Right cardiac atrium (tissue), 5 donors: Measurements from ENCODE around the gene PLIN4. TPM values are rescaled to one million over a fixed set of nuclear protein-coding genes. Genes with fewer than 3 reads are reported as not detected.
A peak's percentile ranks its signal among the peaks of the same experiment; 100 is the strongest.
"Not testable (repeated sequence)": the region's sequence is repeated elsewhere in the genome, so short reads cannot be mapped to it uniquely, and the experiment has no call there.

ENCODE experiments used
- ATAC-seq, 2 donors: fragments of 200-7000 bp; cut with Tn5 transposase; one replicate each; pipeline versions ENCODE4 v1.8.0 to v1.9.1; 2020; ENCODE audit warnings: moderate library complexity in 2 of 2, mild to moderate bottlenecking in 1 of 2
- DNase-seq, 3 donors: peaks; one replicate each; pipeline ENCODE4 v3.0.0-alpha.2; 2020
- H3K27ac ChIP-seq: one replicate; pipeline ENCODE4 v1.5.1; 2013; ENCODE audit warnings: mild to moderate bottlenecking, low read length, control low read depth, moderate library complexity
- H3K27me3 ChIP-seq: one replicate; pipeline ENCODE4 v1.6.1; 2013; ENCODE audit not compliant: control insufficient read depth, insufficient read depth
- H3K4me1 ChIP-seq: one replicate; pipeline ENCODE4 v1.6.1; 2013; ENCODE audit warnings: low read length; ENCODE audit not compliant: control insufficient read depth, insufficient read depth
- H3K4me3 ChIP-seq: one replicate; pipeline ENCODE4 v1.5.1; 2013; ENCODE audit warnings: low read length, control low read depth
- H3K9me3 ChIP-seq: one replicate; pipeline ENCODE4 v1.6.1; 2013; ENCODE audit warnings: low read length; ENCODE audit not compliant: control insufficient read depth
- WGBS: extraction: QIAGEN DNeasy Blood & Tissue Kit; methylation state at CpG from one replicate; pipeline ENCODE4 v1.1.7; 2013; 5-methylcytosine and 5-hydroxymethylcytosine counted together
- intact Hi-C, 4 donors: fragments of 100-400 bp; cut with DNase I; formaldehyde crosslinking; loops; one replicate each; pipeline versions ENCODE4 v1.11.0 to v1.14.0; 2022 to 2023
- polyA plus RNA-seq: library from polyadenylated mRNA; stranded (reverse); fragments of 200-250 nt; gene quantifications from one replicate; pipeline ENCODE4 v1.2.3, GENCODE V29; 2013
- total RNA-seq, 4 donors: library from RNA; stranded (reverse); fragmentation: NEBNext Ultra II Directional; extraction: Animal tissue kit (Norgen Biotek cat#: 25700); gene quantifications; one replicate each; pipeline ENCODE4 v1.2.1, GENCODE V29; 2021
- donor health status: healthy with polysubstance abuse.
- donor health status: DM: no; HTN: yes; CAD: no.
- donor health status: DM: no; HTN: no; CAD: no.
- donor health status: DM: no; HTN: yes; CAD: no; lungs with severe emphysema.
- donor health status: DM: yes; HTN: yes; CAD: no.

The PLIN4 gene
- total and polyA plus RNA-seq, 5 donors: 102 to 201 (median 115) TPM

GRCh38 chr19:4547303-4548237 lies 29.3 kb upstream of the PLIN4 start:
- H3K9me3 ChIP-seq: no peaks in the 10 kb centered on the region
- DNase-seq (peak in 1 of 3 donors; percentile 75), ATAC-seq (peak in 1 of 2 donors; percentile 32)
- intact Hi-C loops: no loop called here
- H3K4me3 ChIP-seq: no peak overlapping the region
- no peaks in the 10 kb centered on the region for H3K27me3 ChIP-seq
- H3K4me1 ChIP-seq: no peaks in the 10 kb centered on the region
- WGBS: 67% methylated on average over 32 of the region's 32 CpGs
- no peak overlapping the region for H3K27ac ChIP-seq

- intact Hi-C loops: no loop called here
- DNase-seq (no peak), ATAC-seq (no peak)
- WGBS: 93% methylated on average over 87 of the region's 87 CpGs
- Histone ChIP-seq H3K9me3 (no peaks in the 10 kb centered on the region), H3K27ac (no peak overlapping the region), H3K4me3 (no peak overlapping the region), H3K27me3 (no peaks in the 10 kb centered on the region), H3K4me1 (no peaks in the 10 kb centered on the region)
These were observed 25.8 kb upstream of the PLIN4 start for GRCh38 chr19:4543842-4544647.

GRCh38 chr19:4542896-4543841 lies 24.9 kb upstream of the PLIN4 start:
- H3K4me3 ChIP-seq: no peak overlapping the region
- 85% methylated on average over 77 of the region's 77 CpGs for WGBS
- ATAC-seq: no peak
- no peak for DNase-seq
- H3K4me1 ChIP-seq: no peaks in the 10 kb centered on the region
- no peak overlapping the region for H3K27ac ChIP-seq
- no peaks in the 10 kb centered on the region for H3K27me3 ChIP-seq
- no peaks in the 10 kb centered on the region for H3K9me3 ChIP-seq
- intact Hi-C loops: no loop called here

GRCh38 chr19:4541806-4542145 lies 23.5 kb upstream of the PLIN4 start:
- H3K9me3 ChIP-seq, ATAC-seq, H3K4me1 ChIP-seq, DNase-seq, H3K4me3 ChIP-seq, intact Hi-C loops, H3K27ac ChIP-seq, H3K27me3 ChIP-seq: not testable (repeated sequence)
- 88% methylated on average over 12 of the region's 12 CpGs for WGBS

GRCh38 chr19:4541114-4541805 lies 23.0 kb upstream of the PLIN4 start:
- DNase-seq: no peak
- Histone ChIP-seq H3K27ac (no peak overlapping the region), H3K27me3 (no peaks in the 10 kb centered on the region), H3K4me1 (no peaks in the 10 kb centered on the region), H3K4me3 (no peak overlapping the region), H3K9me3 (no peaks in the 10 kb centered on the region)
- 69% methylated on average over 12 of the region's 12 CpGs for WGBS
- intact Hi-C loops: no loop called here
- no peak for ATAC-seq

GRCh38 chr19:4539693-4540581 lies 21.7 kb upstream of the PLIN4 start, which contains the start of gene LRG1:
Gene LRG1, minus strand, starts transcription at chr19:4540036. Its CDS starts 23 bp downstream, at chr19:4540013.
- 52% methylated on average over 14 of the region's 14 CpGs for WGBS
- ATAC-seq: peak; percentile 40 to 72
- no peak for DNase-seq
- no peak within 1 kb of the TSS for H3K4me3 ChIP-seq
- no peak within 1 kb of the TSS for H3K27ac ChIP-seq
- H3K9me3 ChIP-seq: no peaks in the 10 kb centered on the region
- no peaks in the 10 kb centered on the region for H3K4me1 ChIP-seq
- intact Hi-C loops: no loop called here
- H3K27me3 ChIP-seq: no peaks in the 10 kb centered on the region

GRCh38 chr19:4539169-4539692 lies 20.9 kb upstream of the PLIN4 start:
- DNase-seq: no peak
- Histone ChIP-seq H3K4me3 (no peak overlapping the region), H3K4me1 (no peaks in the 10 kb centered on the region), H3K9me3 (no peaks in the 10 kb centered on the region), H3K27me3 (no peaks in the 10 kb centered on the region), H3K27ac (no peak overlapping the region)
- intact Hi-C loops: no loop called here
- ATAC-seq: no peak
- WGBS: 83% methylated on average over 3 of the region's 3 CpGs

- H3K27ac ChIP-seq: no peak overlapping the region
- intact Hi-C loops: no loop called here
- 95% methylated on average over 13 of the region's 13 CpGs for WGBS
- ATAC-seq (no peak), DNase-seq (peak in 1 of 3 donors; percentile 49)
- H3K9me3 ChIP-seq: no peaks in the 10 kb centered on the region
- no peaks in the 10 kb centered on the region for H3K4me1 ChIP-seq
- no peak overlapping the region for H3K4me3 ChIP-seq
- H3K27me3 ChIP-seq: no peaks in the 10 kb centered on the region
These were observed 20.3 kb upstream of the PLIN4 start for GRCh38 chr19:4538601-4538954.

GRCh38 chr19:4537953-4538600 lies 19.8 kb upstream of the PLIN4 start:
- intact Hi-C loops: no loop called here
- 69% methylated on average over 27 of the region's 27 CpGs for WGBS
- H3K4me1 ChIP-seq: no peaks in the 10 kb centered on the region
- no peak for ATAC-seq
- H3K4me3 ChIP-seq: no peak overlapping the region
- H3K27ac ChIP-seq: no peak overlapping the region
- H3K27me3 ChIP-seq: no peaks in the 10 kb centered on the region
- peak in 1 of 3 donors; percentile 53 for DNase-seq
- H3K9me3 ChIP-seq: no peaks in the 10 kb centered on the region
